Peyer's patch (tissue), 4 donors: Measurements from ENCODE around the gene MCF2L. TPM values are rescaled to one million over a fixed set of nuclear protein-coding genes. Genes with fewer than 3 reads are reported as not detected.

Experiments
- DNase-seq, 3 donors: peaks; one replicate each; pipeline ENCODE4 v3.0.0-alpha.2; 2017 to 2019
- H3K27ac ChIP-seq, 4 donors: fragments of 200-600 bp; sonication (generic); one replicate each; pipeline ENCODE4 v1.5.1; 2016 to 2019
- H3K27me3 ChIP-seq, 2 donors: fragments of 200-600 bp; sonication (generic); one replicate each; pipeline ENCODE4 v1.5.1; 2019
- H3K36me3 ChIP-seq, 3 donors: fragments of 200-600 bp; sonication (generic); one replicate each; pipeline ENCODE4 v1.5.1; 2016 to 2019
- H3K4me1 ChIP-seq, 4 donors: fragments of 200-600 bp; sonication (generic); one replicate each; pipeline ENCODE4 v1.5.1; 2016 to 2019
- H3K4me3 ChIP-seq, 4 donors: fragments of 200-600 bp; sonication (generic); 1 replicate in 3 of 4; 2 replicates in 1 of 4; pipeline ENCODE4 v1.5.1; 2016 to 2019; ENCODE audit warnings: mild to moderate bottlenecking in 1 of 4
- H3K9me3 ChIP-seq, 4 donors: fragments of 200-600 bp; sonication (generic); one replicate each; pipeline ENCODE4 v1.5.1; 2016 to 2019; ENCODE audit warnings: mild to moderate bottlenecking in 1 of 4
- POLR2A ChIP-seq, 2 donors: fragments of 450-650 bp; IDR thresholded peaks; one replicate each; pipeline ENCODE4 v1.5.1; 2017; ENCODE audit warnings: antibody characterized with exemption in 2 of 2, mild to moderate bottlenecking in 2 of 2, moderate library complexity in 2 of 2
- total RNA-seq, 4 donors: library from RNA; depleted of rRNA; stranded (reverse); fragments of >200 nt; gene quantifications; one replicate each; pipeline ENCODE4 v1.1.0, GENCODE V29; 2016
- TF ChIP-seq, protein P1 (sequence below), 6 experiments: fragments of 450-650 bp in 4 of 6; fragments of 200-600 bp in 2 of 6; sonication (generic) in 1 of 6; IDR thresholded peaks; one replicate each; pipeline ENCODE4 v1.5.1; 2017 to 2019; ENCODE audit warnings: antibody characterized with exemption in 6 of 6, mild to moderate bottlenecking in 3 of 6, moderate library complexity in 1 of 6

Gene MCF2L
- total RNA-seq, 4 donors from 2014 or later = 81.4 to 165 (median 149) TPM

- H3K36me3 ChIP-seq = no peaks in the 10 kb centered on the region
- H3K4me3 ChIP-seq = no peak overlapping the region
- H3K27ac ChIP-seq = no peak overlapping the region
- H3K27me3 ChIP-seq = no peaks in the 10 kb centered on the region
- no peak for TF ChIP-seq POLR2A (IDR thresholded peaks at IDR 0.05)
- TF ChIP-seq, protein P1, sequence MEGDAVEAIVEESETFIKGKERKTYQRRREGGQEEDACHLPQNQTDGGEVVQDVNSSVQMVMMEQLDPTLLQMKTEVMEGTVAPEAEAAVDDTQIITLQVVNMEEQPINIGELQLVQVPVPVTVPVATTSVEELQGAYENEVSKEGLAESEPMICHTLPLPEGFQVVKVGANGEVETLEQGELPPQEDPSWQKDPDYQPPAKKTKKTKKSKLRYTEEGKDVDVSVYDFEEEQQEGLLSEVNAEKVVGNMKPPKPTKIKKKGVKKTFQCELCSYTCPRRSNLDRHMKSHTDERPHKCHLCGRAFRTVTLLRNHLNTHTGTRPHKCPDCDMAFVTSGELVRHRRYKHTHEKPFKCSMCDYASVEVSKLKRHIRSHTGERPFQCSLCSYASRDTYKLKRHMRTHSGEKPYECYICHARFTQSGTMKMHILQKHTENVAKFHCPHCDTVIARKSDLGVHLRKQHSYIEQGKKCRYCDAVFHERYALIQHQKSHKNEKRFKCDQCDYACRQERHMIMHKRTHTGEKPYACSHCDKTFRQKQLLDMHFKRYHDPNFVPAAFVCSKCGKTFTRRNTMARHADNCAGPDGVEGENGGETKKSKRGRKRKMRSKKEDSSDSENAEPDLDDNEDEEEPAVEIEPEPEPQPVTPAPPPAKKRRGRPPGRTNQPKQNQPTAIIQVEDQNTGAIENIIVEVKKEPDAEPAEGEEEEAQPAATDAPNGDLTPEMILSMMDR (IDR thresholded peaks at IDR 0.05) = no peak
- H3K4me1 ChIP-seq = no peaks in the 10 kb centered on the region
- peak in 2 of 3 donors; percentile 30 to 35 for DNase-seq
- no peaks in the 10 kb centered on the region for H3K9me3 ChIP-seq
These were observed 15.2 kb upstream of the MCF2L start for GRCh38 chr13:112953591-112954487.

- DNase-seq = peak in 2 of 3 donors; percentile 27
These were observed 14.3 kb upstream of the MCF2L start for GRCh38 chr13:112954488-112955270.

DNA sequence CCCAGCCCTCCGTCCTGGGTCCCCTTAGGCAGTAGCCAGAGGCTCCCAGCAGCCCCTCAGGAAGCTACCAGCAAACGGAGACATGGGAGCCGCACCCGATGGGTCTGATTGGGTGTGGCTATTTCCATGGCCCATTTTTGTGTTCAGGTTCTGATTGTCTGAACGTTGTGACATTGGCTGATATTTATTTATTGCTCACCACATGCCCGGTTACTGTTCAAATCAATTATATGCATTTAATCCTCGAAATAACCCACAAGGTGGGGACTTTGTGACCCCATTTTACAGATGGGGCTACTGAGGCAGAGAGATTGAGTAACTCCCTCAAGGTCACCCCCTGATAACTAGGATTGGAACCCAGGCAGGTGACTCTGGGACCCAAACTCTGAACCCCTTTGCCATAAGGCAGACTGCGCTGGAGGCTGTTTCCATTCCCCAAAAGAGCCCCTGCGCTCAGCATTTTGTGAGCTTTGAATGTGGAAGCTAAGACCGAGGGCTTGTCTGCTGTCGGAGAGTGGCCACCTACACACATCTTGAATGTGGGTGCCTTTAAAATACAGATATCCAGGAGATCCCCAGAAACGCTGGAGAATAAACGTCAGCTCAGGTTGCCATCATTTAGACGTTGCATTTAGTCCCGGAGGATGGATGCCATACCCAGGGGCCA is 13.6 kb upstream of the MCF2L start:
- H3K4me3 ChIP-seq = no peak overlapping the region
- H3K27me3 ChIP-seq = no peaks in the 10 kb centered on the region
- no peaks in the 10 kb centered on the region for H3K9me3 ChIP-seq
- TF ChIP-seq POLR2A (IDR thresholded peaks at IDR 0.05) = no peak
- TF ChIP-seq, protein P1 (IDR thresholded peaks at IDR 0.05) = no peak
- DNase-seq = peak in 1 of 3 donors; percentile 15
- no peak overlapping the region for H3K27ac ChIP-seq
- no peaks in the 10 kb centered on the region for H3K4me1 ChIP-seq
- H3K36me3 ChIP-seq = no peaks in the 10 kb centered on the region

More at GRCh38 chr13:112954488-112955270, 14.3 kb upstream of the MCF2L start:
- H3K36me3 ChIP-seq = no peaks in the 10 kb centered on the region
- H3K27ac ChIP-seq = no peak overlapping the region
- no peaks in the 10 kb centered on the region for H3K4me1 ChIP-seq
- no peak overlapping the region for H3K4me3 ChIP-seq
- H3K9me3 ChIP-seq = no peaks in the 10 kb centered on the region
- TF ChIP-seq, protein P1 (IDR thresholded peaks at IDR 0.05) = no peak
- no peak for TF ChIP-seq POLR2A (IDR thresholded peaks at IDR 0.05)
- no peaks in the 10 kb centered on the region for H3K27me3 ChIP-seq

DNA sequence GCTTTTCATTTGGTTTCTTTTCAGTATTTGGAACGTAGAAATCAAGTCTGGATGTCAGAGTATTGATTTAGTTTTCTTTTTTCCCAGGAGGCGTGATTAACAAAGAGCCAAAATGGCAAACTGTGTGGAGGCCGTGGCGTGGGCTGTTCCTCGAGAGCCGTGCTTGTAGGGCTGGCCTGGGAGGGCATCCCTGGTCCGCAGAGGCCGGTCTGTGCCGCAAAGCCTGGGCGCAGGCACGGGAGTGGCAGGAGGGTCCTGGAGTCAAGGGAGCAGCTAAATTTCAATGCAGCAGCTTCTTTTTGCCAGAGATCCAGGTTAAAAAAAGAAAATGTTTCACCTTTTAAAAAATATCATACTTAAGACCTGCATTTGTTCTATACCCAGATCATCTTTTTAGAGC is 13.1 kb upstream of the MCF2L start:
- Histone ChIP-seq H3K27me3 (no peaks in the 10 kb centered on the region), H3K36me3 (no peaks in the 10 kb centered on the region), H3K9me3 (no peaks in the 10 kb centered on the region), H3K27ac (no peak overlapping the region), H3K4me1 (no peaks in the 10 kb centered on the region), H3K4me3 (no peak overlapping the region)
- TF ChIP-seq, protein P1 (IDR thresholded peaks at IDR 0.05) = no peak
- TF ChIP-seq POLR2A (IDR thresholded peaks at IDR 0.05) = no peak
- DNase-seq = peak in 1 of 3 donors; percentile 29

DNA sequence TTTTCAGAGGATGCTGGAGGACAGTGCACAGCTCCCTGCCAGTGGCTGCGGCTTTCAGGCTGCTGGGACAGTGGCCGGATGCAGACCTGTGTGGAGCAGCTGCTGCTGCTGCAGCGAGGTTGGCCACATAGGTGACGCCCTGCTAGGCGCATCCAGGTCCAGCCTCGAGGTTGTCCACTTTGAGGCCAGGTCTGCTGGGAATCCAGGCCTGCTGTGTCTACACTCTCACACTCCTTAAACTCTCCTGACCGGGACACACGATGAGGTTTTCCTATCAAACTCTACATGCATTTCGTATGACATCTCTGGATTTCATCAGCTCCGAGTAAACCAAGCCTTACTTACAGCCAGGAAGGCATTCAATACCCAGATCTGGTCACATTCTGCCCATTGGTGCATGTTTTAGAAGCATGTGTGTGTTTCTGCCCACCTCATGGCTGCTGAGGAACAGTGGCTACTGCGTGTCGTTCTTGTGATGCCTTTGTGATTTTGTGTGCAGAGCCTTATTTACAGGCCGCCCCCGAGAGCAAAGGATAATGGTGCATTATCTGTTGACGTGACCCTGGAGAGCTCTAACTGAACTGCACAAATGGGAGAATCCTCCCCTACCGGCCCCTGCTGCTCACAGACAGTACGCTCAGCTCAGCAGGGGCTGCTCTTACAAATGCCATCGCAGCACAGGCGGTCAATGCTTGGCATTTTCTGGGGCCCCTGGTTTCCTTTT is 12.3 kb upstream of the MCF2L start:
- Histone ChIP-seq H3K27ac (no peak overlapping the region), H3K4me3 (no peak overlapping the region), H3K4me1 (no peaks in the 10 kb centered on the region), H3K36me3 (no peaks in the 10 kb centered on the region), H3K9me3 (no peaks in the 10 kb centered on the region), H3K27me3 (no peaks in the 10 kb centered on the region)
- TF ChIP-seq, protein P1 (IDR thresholded peaks at IDR 0.05) = no peak
- no peak for TF ChIP-seq POLR2A (IDR thresholded peaks at IDR 0.05)
- DNase-seq = peak in 2 of 3 donors; percentile 28 to 37
